Adrenal gland (tissue), 12 donors: Measurements from ENCODE around the gene HHATL. TPM values are rescaled to one million over a fixed set of nuclear protein-coding genes. Genes with fewer than 3 reads are reported as not detected.
A peak's percentile ranks its signal among the peaks of the same experiment; 100 is the strongest.

Source experiments
- DNase-seq, 7 donors: peaks; one replicate each; pipeline ENCODE4 v3.0.0-alpha.2; 2019 to 2020
- H3K27ac ChIP-seq, 5 donors: fragments of 200-600 bp; sonication (generic) in 4 of 5; 1 replicate in 3 of 5; 2 replicates in 2 of 5; pipeline versions ENCODE4 v1.5.1 to v1.8.0; 2016 to 2020; ENCODE audit warnings: mild to moderate bottlenecking in 1 of 5
- H3K27me3 ChIP-seq: fragments of 200-600 bp; 2 replicates; pipeline ENCODE4 v1.8.0; 2021
- H3K36me3 ChIP-seq, 2 donors: fragments of 200-600 bp; replicated peaks in 1 of 2; 1 replicate in 1 of 2; 2 replicates in 1 of 2; pipeline versions ENCODE4 v1.5.1 to v1.8.0; 2018 to 2022
- H3K4me1 ChIP-seq, 2 donors: fragments of 200-600 bp; replicated peaks in 1 of 2; 1 replicate in 1 of 2; 2 replicates in 1 of 2; pipeline versions ENCODE4 v1.5.1 to v1.8.0; 2018 to 2021
- H3K4me3 ChIP-seq, 4 donors: fragments of 200-600 bp; sonication (generic) in 3 of 4; one replicate each; pipeline ENCODE4 v1.5.1; 2016 to 2018
- H3K9me3 ChIP-seq, 3 donors: fragments of 200-600 bp; sonication (generic) in 1 of 3; replicated peaks in 1 of 3; 1 replicate in 2 of 3; 2 replicates in 1 of 3; pipeline versions ENCODE4 v1.5.1 to v1.8.0; 2016 to 2021
- POLR2A ChIP-seq, 2 donors: fragments of 450-650 bp; IDR thresholded peaks; one replicate each; pipeline ENCODE4 v1.6.1; 2017; ENCODE audit warnings: antibody characterized with exemption in 2 of 2, mild to moderate bottlenecking in 2 of 2, moderate library complexity in 1 of 2
- WGBS, 4 donors: extraction: QIAGEN DNeasy Blood & Tissue Kit in 2 of 4; methylation state at CpG; one replicate each; pipeline versions ENCODE4 v1.1.5 to v1.1.7; 2013 to 2017; 5-methylcytosine and 5-hydroxymethylcytosine counted together
- intact Hi-C, 2 donors: fragments of 100-400 bp; cut with DNase I; formaldehyde crosslinking; loops; one replicate each; pipeline versions ENCODE4 v1.14.1 to v1.15.0; 2022 to 2023
- polyA plus RNA-seq, 3 donors: library from polyadenylated mRNA; stranded (reverse); fragments of 200-250 nt in 2 of 3; fragments of 350-450 nt in 1 of 3; fragmentation: Illumina TruSeq in 1 of 3; extraction: RNeasy Lipid Tissue Mini Kit (QIAGEN cat#74804) in 1 of 3; gene quantifications; one replicate each; pipeline ENCODE4 v1.2.3, GENCODE V29; 2013 to 2014
- total RNA-seq, 9 donors: library from RNA; depleted of rRNA in 4 of 9; stranded (reverse); fragments of >200 nt in 4 of 9; fragments of 120-200 nt in 1 of 9; fragmentation: NEBNext Ultra II Directional in 1 of 9; extraction: Animal tissue kit (Norgen Biotek cat#: 25700) in 1 of 9; gene quantifications; one replicate each; pipeline versions ENCODE4 v1.1.0 to v1.2.4, GENCODE V29; 2013 to 2023
- TF ChIP-seq, protein P1 (sequence below), 6 experiments: fragments of 450-650 bp in 4 of 6; fragments of 200-600 bp in 2 of 6; sonication (generic) in 1 of 6; IDR thresholded peaks; 1 replicate in 5 of 6; 2 replicates in 1 of 6; pipeline versions ENCODE4 v1.5.1 to v1.8.0; 2016 to 2021; ENCODE audit warnings: antibody characterized with exemption in 6 of 6, mild to moderate bottlenecking in 2 of 6, moderate library complexity in 1 of 6
- donor health status: healthy with polysubstance abuse.
- donor health status: Bipolar disorder and iron deficiency.
- donor health status: DM: yes; HTN: yes; CAD: no.
- donor health status: DM: no; HTN: no; CAD: no.
- donor health status: DM: no; HTN: no; CAD: no.
- donor health status: DM: yes; HTN: yes; CAD: no.

Gene HHATL
- total and polyA plus RNA-seq, 12 donors, result 0.18 to 4.5 (median 0.73) TPM; not detected in 2

DNA sequence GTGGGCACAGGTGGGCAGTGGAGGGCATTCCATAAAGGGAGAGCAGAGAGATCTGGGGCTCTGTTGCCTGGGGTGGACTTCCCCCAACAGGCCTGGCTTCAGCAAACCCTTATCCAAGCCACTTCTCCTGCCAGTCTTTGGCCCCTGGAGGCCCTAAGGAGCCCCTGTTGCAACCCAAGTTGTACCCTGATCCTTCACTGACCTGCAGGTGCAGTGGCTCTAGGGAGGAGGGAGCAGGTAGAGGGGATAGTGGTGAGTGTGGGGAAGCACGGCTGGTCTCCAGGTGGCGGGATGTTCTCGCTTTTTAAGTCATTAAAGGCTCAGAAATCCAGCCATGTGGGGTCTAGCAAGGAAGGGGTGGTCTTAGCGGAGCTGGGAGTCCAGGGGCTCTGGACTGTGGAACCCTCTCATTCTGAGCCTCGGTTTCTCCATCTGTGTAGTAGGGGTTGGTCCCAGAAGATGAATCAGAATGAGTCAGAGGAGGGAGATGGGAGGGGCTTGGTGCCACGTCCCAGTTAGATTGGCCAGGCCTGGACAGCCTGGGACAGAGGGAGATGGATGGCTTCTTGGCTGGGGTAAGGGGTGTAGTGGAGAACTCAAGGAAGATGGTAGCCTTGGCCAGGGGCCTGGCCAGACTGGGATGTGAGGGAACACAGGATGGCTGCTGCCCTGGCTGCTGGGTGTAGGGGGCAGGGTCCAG is 46.5 kb downstream of the HHATL start:
- WGBS, 4 donors, result 68 to 83% (median 73%) methylated on average over 6 of the region's 6 CpGs
- peak in 6 of 7 donors; percentile 48 to 73 (median 58) for DNase-seq
- Histone ChIP-seq H3K27me3 (no peaks in the 10 kb centered on the region), H3K9me3 (no peaks in the 10 kb centered on the region), H3K4me3 (no peak overlapping the region), H3K27ac (peak overlapping the region in 3 of 5 donors; percentile 46 to 94 (median 89)), H3K36me3 (peaks cover 0 to 9% of the 10 kb centered on the region in 2 donors), H3K4me1 (peaks cover 36 to 57% of the 10 kb centered on the region in 2 donors)
- intact Hi-C loops, result loop anchor here in 1 of 2 donors (10.0 kb wide), 1 partner anchor 51 kb away; the partner anchor contains the start of gene NKTR
- TF ChIP-seq POLR2A (IDR thresholded peaks at IDR 0.05), result no peak
- TF ChIP-seq, protein P1, sequence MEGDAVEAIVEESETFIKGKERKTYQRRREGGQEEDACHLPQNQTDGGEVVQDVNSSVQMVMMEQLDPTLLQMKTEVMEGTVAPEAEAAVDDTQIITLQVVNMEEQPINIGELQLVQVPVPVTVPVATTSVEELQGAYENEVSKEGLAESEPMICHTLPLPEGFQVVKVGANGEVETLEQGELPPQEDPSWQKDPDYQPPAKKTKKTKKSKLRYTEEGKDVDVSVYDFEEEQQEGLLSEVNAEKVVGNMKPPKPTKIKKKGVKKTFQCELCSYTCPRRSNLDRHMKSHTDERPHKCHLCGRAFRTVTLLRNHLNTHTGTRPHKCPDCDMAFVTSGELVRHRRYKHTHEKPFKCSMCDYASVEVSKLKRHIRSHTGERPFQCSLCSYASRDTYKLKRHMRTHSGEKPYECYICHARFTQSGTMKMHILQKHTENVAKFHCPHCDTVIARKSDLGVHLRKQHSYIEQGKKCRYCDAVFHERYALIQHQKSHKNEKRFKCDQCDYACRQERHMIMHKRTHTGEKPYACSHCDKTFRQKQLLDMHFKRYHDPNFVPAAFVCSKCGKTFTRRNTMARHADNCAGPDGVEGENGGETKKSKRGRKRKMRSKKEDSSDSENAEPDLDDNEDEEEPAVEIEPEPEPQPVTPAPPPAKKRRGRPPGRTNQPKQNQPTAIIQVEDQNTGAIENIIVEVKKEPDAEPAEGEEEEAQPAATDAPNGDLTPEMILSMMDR (IDR thresholded peaks at IDR 0.05), result no peak

DNA sequence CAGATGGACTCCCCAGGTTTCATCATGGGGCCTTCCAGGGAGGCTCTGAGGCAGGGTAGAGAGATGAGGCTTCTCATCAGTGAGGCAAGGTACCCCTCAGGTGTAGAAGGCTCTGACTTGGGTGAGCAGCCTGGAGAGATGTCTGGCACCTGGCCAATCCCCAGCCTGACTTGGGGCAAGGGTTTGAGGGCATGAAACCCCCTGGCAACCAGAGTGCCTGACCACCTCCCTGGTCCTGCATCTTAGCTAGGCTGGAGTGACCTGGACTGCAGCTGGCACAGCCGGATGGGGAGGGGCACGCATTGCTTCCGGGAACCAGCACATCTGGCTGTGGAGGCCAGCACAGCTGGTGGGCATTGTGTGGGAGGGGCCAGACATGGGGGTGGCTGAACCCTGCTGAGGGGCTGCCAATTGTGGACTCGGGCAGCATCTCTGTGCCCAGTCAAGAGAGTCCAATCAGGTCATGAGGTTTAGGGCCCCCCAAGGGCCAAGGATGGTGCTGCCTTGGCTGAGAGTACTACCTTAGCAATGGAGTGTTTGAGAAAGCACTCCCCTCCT is 47.2 kb downstream of the HHATL start:
- intact Hi-C loops, result loop anchor here in 1 of 2 donors (10.0 kb wide), 1 partner anchor 51 kb away; the partner anchor contains the start of gene NKTR
- Histone ChIP-seq H3K36me3 (peaks cover 0 to 9% of the 10 kb centered on the region in 2 donors), H3K27ac (peak overlapping the region in 3 of 5 donors; percentile 70 to 94 (median 89)), H3K4me3 (peak overlapping the region in 1 of 4 donors; percentile 86), H3K4me1 (peaks cover 36 to 57% of the 10 kb centered on the region in 2 donors), H3K9me3 (no peaks in the 10 kb centered on the region), H3K27me3 (no peaks in the 10 kb centered on the region)
- TF ChIP-seq, protein P1 (IDR thresholded peaks at IDR 0.05), result no peak
- no peak for TF ChIP-seq POLR2A (IDR thresholded peaks at IDR 0.05)
- 51 to 57% (median 53%) methylated on average over 3 to 4 of the region's 4 CpGs for WGBS, 4 donors
- DNase-seq, result peak in 5 of 7 donors; percentile 33 to 69 (median 48)

DNA sequence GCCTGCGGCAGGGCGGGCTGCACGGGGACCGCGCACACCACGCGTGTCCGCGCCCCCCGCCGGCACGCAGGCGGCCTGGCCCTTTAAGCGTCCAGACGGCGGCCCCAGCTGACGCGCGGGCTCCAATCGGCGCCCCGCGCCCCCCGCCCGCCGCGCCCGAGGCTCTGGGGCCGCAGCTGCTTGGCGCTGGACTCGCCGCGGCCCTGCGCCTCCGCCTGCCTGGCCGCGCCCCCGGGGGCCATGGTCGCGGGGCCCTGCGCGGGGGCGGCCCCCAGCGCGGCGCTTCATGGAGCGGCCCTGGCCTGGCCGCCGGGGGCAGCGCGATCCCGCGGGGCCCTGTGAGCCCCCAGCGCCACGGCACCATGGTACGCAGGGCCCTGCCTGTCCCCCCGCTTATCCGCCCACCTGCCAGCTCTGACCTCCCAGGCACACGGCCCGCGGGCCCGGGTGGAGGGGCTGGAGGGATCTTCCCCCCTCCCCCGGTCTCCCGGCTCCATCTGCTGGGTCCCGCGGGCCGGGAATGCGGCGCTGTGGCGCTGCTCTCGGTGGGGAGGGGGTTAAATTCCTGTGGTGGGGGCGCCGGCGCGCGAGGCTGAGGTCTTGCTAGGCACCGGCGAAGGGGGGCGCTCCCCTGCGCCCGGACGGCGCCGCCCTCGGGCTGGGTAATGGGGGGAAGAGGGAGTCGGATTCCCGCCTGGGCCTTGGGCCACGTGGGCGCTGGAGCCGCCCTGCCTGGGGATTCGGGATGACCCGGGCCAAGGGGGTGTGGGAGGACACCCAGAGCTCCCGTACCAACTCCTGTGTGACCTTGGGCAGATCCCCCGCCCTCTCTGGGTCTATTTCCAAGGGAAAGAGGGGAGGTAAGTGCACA is 48.0 kb downstream of the HHATL start:
- H3K36me3 ChIP-seq, result peaks cover 0 to 9% of the 10 kb centered on the region in 2 donors
- intact Hi-C loops, result loop anchor here (5.0 to 10.0 kb wide), 2 partner anchors 50 to 52 kb away; partner anchors contain the start of gene NKTR (in 2 of the 2)
- peak; percentile 61 to 86 (median 78) for DNase-seq
- peak overlapping the region in 3 of 4 donors; percentile 54 to 86 (median 58) for H3K4me3 ChIP-seq
- H3K4me1 ChIP-seq, result peaks cover 36 to 48% of the 10 kb centered on the region in 2 donors
- TF ChIP-seq POLR2A (IDR thresholded peaks at IDR 0.05), result peak; percentile 3 to 41
- TF ChIP-seq, protein P1 (IDR thresholded peaks at IDR 0.05), result no peak
- H3K9me3 ChIP-seq, result no peaks in the 10 kb centered on the region
- H3K27me3 ChIP-seq, result no peaks in the 10 kb centered on the region
- 1 to 5% (median 2%) methylated on average over 7 to 94 of the region's 94 CpGs for WGBS, 4 donors
- H3K27ac ChIP-seq, result peak overlapping the region in 4 of 5 donors; percentile 70 to 94 (median 82)
